ENCODE results near the gene C12orf56.

Gene C12orf56

GRCh38 chr12:64390275-64390851 is at the start of gene C12orf56:
Gene C12orf56, minus strand, starts transcription at chr12:64390758. Its CDS starts 193 bp downstream, at chr12:64390565.
- peak; percentile 32 for DNase-seq

- no peak for DNase-seq
Observed at GRCh38 chr12:64440100-64440499, 49.5 kb upstream of the C12orf56 start.

- no peak for DNase-seq
Observed at GRCh38 chr12:64433915-64434314, 43.4 kb upstream of the C12orf56 start.

- DNase-seq: no peak
Observed at GRCh38 chr12:64431791-64432190, 41.2 kb upstream of the C12orf56 start.

GRCh38 chr12:64430886-64431285 is 40.3 kb upstream of the C12orf56 start:
- no peak for DNase-seq

- no peak for DNase-seq
Observed at GRCh38 chr12:64428956-64429355, 38.4 kb upstream of the C12orf56 start.

- no peak for DNase-seq
Observed at GRCh38 chr12:64427988-64428387, 37.4 kb upstream of the C12orf56 start.

- DNase-seq: no peak
Observed at GRCh38 chr12:64419696-64420095, 29.1 kb upstream of the C12orf56 start.

- no peak for DNase-seq
Observed at GRCh38 chr12:64418209-64418608, 27.7 kb upstream of the C12orf56 start.

- no peak for DNase-seq
Observed at GRCh38 chr12:64413884-64414283, 23.3 kb upstream of the C12orf56 start.

GRCh38 chr12:64412459-64412858 is 21.9 kb upstream of the C12orf56 start:
- no peak for DNase-seq

- no peak for DNase-seq
Observed at GRCh38 chr12:64411427-64411826, 20.9 kb upstream of the C12orf56 start.

GRCh38 chr12:64407342-64408223 is 17.0 kb upstream of the C12orf56 start:
- DNase-seq: no peak

GRCh38 chr12:64404470-64405256 is 14.1 kb upstream of the C12orf56 start:
- DNase-seq: peak; percentile 32

- peak; percentile 88 for DNase-seq
Observed at GRCh38 chr12:64403707-64404469, 13.3 kb upstream of the C12orf56 start, which contains the start of gene XPOT. Gene XPOT, plus strand, starts transcription at chr12:64404392. Its CDS starts 5,644 bp downstream, at chr12:64410036.

- no peak for DNase-seq
Observed at GRCh38 chr12:64402181-64402580, 11.6 kb upstream of the C12orf56 start.

GRCh38 chr12:64400041-64400440 is 9.5 kb upstream of the C12orf56 start:
- no peak for DNase-seq

GRCh38 chr12:64395739-64396138 is 5.2 kb upstream of the C12orf56 start:
- DNase-seq: no peak

GRCh38 chr12:64392221-64392620 is 1.7 kb upstream of the C12orf56 start:
- no peak for DNase-seq

GRCh38 chr12:64389154-64389553 is 1.4 kb downstream of the C12orf56 start:
- DNase-seq: peak; percentile 42

GRCh38 chr12:64387197-64387816 is 3.3 kb downstream of the C12orf56 start:
- no peak for DNase-seq

GRCh38 chr12:64385468-64385867 is 5.1 kb downstream of the C12orf56 start:
- DNase-seq: no peak

All from NCI-H1092 treated with DMSO at 0.1 percent for 48 hours (cell line).